Trophoblast cell (in vitro differentiated cells and primary cell): ENCODE measurements around the gene UBE2L5.

ENCODE experiments used
- DNase-seq, 2 donors: peaks; one replicate each; pipeline ENCODE4 v3.0.0-alpha.2; 2016
- H2AFZ ChIP-seq: 2 replicates; pipeline ENCODE4 v1.6.1; 2013; ENCODE audit warnings: low read length, moderate library complexity, mild to moderate bottlenecking; ENCODE audit not compliant: insufficient read depth, poor library complexity
- H2AK5ac ChIP-seq: 2 replicates; pipeline ENCODE4 v1.6.1; 2013; ENCODE audit warnings: mild to moderate bottlenecking, low read length
- H2BK120ac ChIP-seq: 2 replicates; pipeline ENCODE4 v1.6.1; 2013; ENCODE audit warnings: low read length, mild to moderate bottlenecking, moderate library complexity; ENCODE audit not compliant: insufficient read depth, poor library complexity
- H2BK12ac ChIP-seq: 2 replicates; pipeline ENCODE4 v1.6.1; 2013; ENCODE audit warnings: mild to moderate bottlenecking, low read length, moderate library complexity
- H2BK5ac ChIP-seq: 2 replicates; pipeline ENCODE4 v1.6.1; 2013; ENCODE audit warnings: low read length, low read depth, moderate library complexity, mild to moderate bottlenecking; ENCODE audit not compliant: poor library complexity
- H3K14ac ChIP-seq: 2 replicates; pipeline ENCODE4 v1.6.1; 2013; ENCODE audit warnings: mild to moderate bottlenecking, low read length
- H3K18ac ChIP-seq: 2 replicates; pipeline ENCODE4 v1.6.1; 2013; ENCODE audit warnings: mild to moderate bottlenecking, low read length
- H3K23ac ChIP-seq: 2 replicates; pipeline ENCODE4 v1.6.1; 2013; ENCODE audit warnings: low read length
- H3K27ac ChIP-seq: 2 replicates; pipeline ENCODE4 v1.5.1; 2013; ENCODE audit warnings: low read depth, mild to moderate bottlenecking, inconsistent platforms, low read length, moderate library complexity
- H3K27me3 ChIP-seq: 2 replicates; pipeline ENCODE4 v1.6.1; 2013; ENCODE audit warnings: inconsistent platforms, mild to moderate bottlenecking, low read length, moderate library complexity; ENCODE audit not compliant: insufficient read depth
- H3K36me3 ChIP-seq, 2 experiments: 1 replicate in 1 of 2; 2 replicates in 1 of 2; pipeline ENCODE4 v1.6.1; 2013; ENCODE audit warnings: low read length in 2 of 2, mild to moderate bottlenecking in 2 of 2, moderate library complexity in 1 of 2; ENCODE audit not compliant: insufficient read depth in 2 of 2, control insufficient read depth in 1 of 2
- H3K4ac ChIP-seq: 2 replicates; pipeline ENCODE4 v1.6.1; 2013; ENCODE audit warnings: low read depth, mild to moderate bottlenecking, low read length, moderate library complexity
- H3K4me1 ChIP-seq, 2 experiments: 1 replicate in 1 of 2; 2 replicates in 1 of 2; pipeline ENCODE4 v1.6.1; 2013; ENCODE audit warnings: low read length in 2 of 2, mild to moderate bottlenecking in 2 of 2, moderate library complexity in 1 of 2; ENCODE audit not compliant: insufficient read depth in 2 of 2, control insufficient read depth in 1 of 2
- H3K4me2 ChIP-seq: 2 replicates; pipeline ENCODE4 v1.6.1; 2013; ENCODE audit warnings: inconsistent platforms, mild to moderate bottlenecking, low read length, moderate library complexity
- H3K4me3 ChIP-seq: 2 replicates; pipeline ENCODE4 v1.5.1; 2013; ENCODE audit warnings: mild to moderate bottlenecking, low read depth, low read length, inconsistent platforms
- H3K79me1 ChIP-seq: one replicate; pipeline ENCODE4 v1.6.1; 2013; ENCODE audit warnings: low read length
- H3K79me2 ChIP-seq: 2 replicates; pipeline ENCODE4 v1.6.1; 2013; ENCODE audit warnings: low read length, mild to moderate bottlenecking; ENCODE audit not compliant: control insufficient read depth, insufficient read depth, poor library complexity
- H3K9ac ChIP-seq: 2 replicates; pipeline ENCODE4 v1.6.1; 2013; ENCODE audit warnings: mild to moderate bottlenecking, low read length
- H3K9me3 ChIP-seq: 2 replicates; pipeline ENCODE4 v1.6.1; 2013; ENCODE audit warnings: low read depth, mild to moderate bottlenecking, control low read depth, inconsistent platforms, low read length; ENCODE audit not compliant: insufficient read depth
- H4K12ac ChIP-seq: 2 replicates; pipeline ENCODE4 v1.6.1; 2013; ENCODE audit warnings: low read depth, mild to moderate bottlenecking, low read length, moderate library complexity
- H4K8ac ChIP-seq: 2 replicates; pipeline ENCODE4 v1.6.1; 2013; ENCODE audit warnings: low read depth, mild to moderate bottlenecking, low read length, moderate library complexity
- H4K91ac ChIP-seq: one replicate; pipeline ENCODE4 v1.6.1; 2013; ENCODE audit warnings: low read depth, mild to moderate bottlenecking, low read length, moderate library complexity
- WGBS: extraction: QIAGEN DNeasy Blood & Tissue Kit; methylation state at CpG from one replicate; pipeline ENCODE4 v1.1.7; 2013; ENCODE audit warnings: missing lambda C conversion rate; ENCODE audit not compliant: insufficient read length, insufficient coverage; ENCODE audit errors: extremely low coverage; 5-methylcytosine and 5-hydroxymethylcytosine counted together

Gene UBE2L5

GRCh38 chr13:30418717-30419459 lies 3.4 kb upstream of the UBE2L5 start:
- DNase-seq: no peak
- no peak overlapping the region for H2BK120ac ChIP-seq
- H3K79me2 ChIP-seq: no peaks in the 10 kb centered on the region
- H3K4me2 ChIP-seq: no peak overlapping the region
- H3K27me3 ChIP-seq: no peaks in the 10 kb centered on the region
- H2AK5ac ChIP-seq: no peak overlapping the region
- no peak overlapping the region for H3K4ac ChIP-seq
- H3K79me1 ChIP-seq: no peaks in the 10 kb centered on the region
- no peak overlapping the region for H4K8ac ChIP-seq
- WGBS: no CpG with 5 or more reads among the region's 9 CpGs
- H4K91ac ChIP-seq: no peak overlapping the region
- no peak overlapping the region for H3K23ac ChIP-seq
- no peaks in the 10 kb centered on the region for H3K36me3 ChIP-seq
- no peak overlapping the region for H3K9ac ChIP-seq
- H3K4me1 ChIP-seq: peaks cover 8% of the 10 kb centered on the region in 2 experiments
- H3K9me3 ChIP-seq: peaks cover 2% of the 10 kb centered on the region
- H3K14ac ChIP-seq: no peak overlapping the region
- no peak overlapping the region for H3K18ac ChIP-seq
- no peak overlapping the region for H2BK12ac ChIP-seq
- H3K4me3 ChIP-seq: no peak overlapping the region
- H3K27ac ChIP-seq: no peak overlapping the region
- no peak overlapping the region for H2AFZ ChIP-seq
- H2BK5ac ChIP-seq: no peak overlapping the region
- no peak overlapping the region for H4K12ac ChIP-seq

DNA sequence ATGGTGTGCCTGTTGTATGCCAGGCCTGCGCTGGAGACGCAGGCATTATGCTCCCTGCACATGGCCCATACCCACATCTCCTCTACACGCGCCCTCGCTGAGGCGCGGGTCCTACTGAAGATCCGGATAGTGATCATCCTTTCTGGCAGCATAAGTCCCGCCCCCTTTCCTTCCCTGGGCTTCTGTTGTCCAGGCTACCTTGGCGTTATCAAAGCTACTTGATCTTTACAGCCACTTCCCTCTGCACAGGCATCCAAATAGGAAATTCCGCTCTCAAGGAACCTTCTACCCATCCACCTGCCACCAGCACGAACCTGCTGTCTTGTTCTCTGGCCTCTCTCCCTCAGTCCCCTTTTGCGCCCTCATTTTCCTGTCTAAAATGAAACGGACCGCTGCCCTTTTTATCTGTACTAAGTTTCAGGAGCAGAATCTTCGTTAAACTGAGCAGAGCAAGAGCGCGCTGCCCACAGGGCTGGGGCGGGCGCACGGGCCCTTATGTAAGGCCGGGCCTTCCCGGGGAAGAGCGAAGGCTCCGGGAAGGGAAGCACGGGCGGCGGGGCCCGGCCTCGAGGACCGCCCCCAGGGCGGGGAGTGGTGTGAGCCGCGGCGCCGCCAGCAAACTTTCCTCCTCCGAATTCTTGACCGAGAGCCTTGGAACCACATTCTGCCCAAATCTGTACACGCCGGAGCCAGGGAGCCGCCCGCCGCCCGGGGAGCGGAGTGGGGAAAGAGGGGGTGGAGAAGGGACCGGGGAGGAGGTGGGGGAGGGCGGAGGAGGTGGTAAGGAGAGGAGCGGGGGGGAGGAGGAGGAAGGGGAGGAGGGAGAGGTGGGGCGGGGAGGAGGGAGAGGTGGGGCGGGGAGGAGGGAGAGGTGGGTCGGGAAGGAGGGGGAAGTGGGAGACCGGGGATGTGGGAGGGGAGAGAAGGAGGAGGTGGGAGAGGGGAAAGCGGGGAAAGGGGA lies 920 bp upstream of the UBE2L5 start:
- peak overlapping the region; percentile 71 for H3K18ac ChIP-seq
- peak overlapping the region; percentile 60 for H2BK12ac ChIP-seq
- peak overlapping the region; percentile 86 for H3K4me2 ChIP-seq
- no peak overlapping the region for H3K4ac ChIP-seq
- H2AFZ ChIP-seq: no peak overlapping the region
- H3K79me2 ChIP-seq: no peaks in the 10 kb centered on the region
- H3K79me1 ChIP-seq: no peaks in the 10 kb centered on the region
- peak overlapping the region; percentile 65 for H4K91ac ChIP-seq
- H3K4me1 ChIP-seq: peaks cover 8% of the 10 kb centered on the region in 2 experiments
- no peak overlapping the region for H4K12ac ChIP-seq
- peaks cover 2% of the 10 kb centered on the region for H3K9me3 ChIP-seq
- H3K36me3 ChIP-seq: no peaks in the 10 kb centered on the region
- peak overlapping the region; percentile 68 for H2BK120ac ChIP-seq
- H2AK5ac ChIP-seq: no peak overlapping the region
- H3K27ac ChIP-seq: peak overlapping the region; percentile 44
- DNase-seq: peak; percentile 87 to 88
- peak overlapping the region; percentile 73 for H3K14ac ChIP-seq
- H4K8ac ChIP-seq: peak overlapping the region; percentile 17
- H2BK5ac ChIP-seq: peak overlapping the region; percentile 19
- no peaks in the 10 kb centered on the region for H3K27me3 ChIP-seq
- H3K23ac ChIP-seq: no peak overlapping the region
- no peak overlapping the region for H3K9ac ChIP-seq
- peak overlapping the region; percentile 74 for H3K4me3 ChIP-seq
- no CpG with 5 or more reads among the region's 53 CpGs for WGBS

GRCh38 chr13:30423891-30424290 lies 1.6 kb downstream of the UBE2L5 start:
- no CpG with 5 or more reads among the region's 3 CpGs for WGBS
- H3K79me2 ChIP-seq: no peaks in the 10 kb centered on the region
- no peaks in the 10 kb centered on the region for H3K79me1 ChIP-seq
- H4K91ac ChIP-seq: no peak overlapping the region
- no peak for DNase-seq
- peaks cover 2% of the 10 kb centered on the region for H3K9me3 ChIP-seq
- no peak overlapping the region for H3K4me2 ChIP-seq
- no peak overlapping the region for H3K4ac ChIP-seq
- H2BK120ac ChIP-seq: no peak overlapping the region
- no peak overlapping the region for H2AK5ac ChIP-seq
- peaks cover 8% of the 10 kb centered on the region in 2 experiments for H3K4me1 ChIP-seq
- H3K36me3 ChIP-seq: no peaks in the 10 kb centered on the region
- no peak overlapping the region for H3K18ac ChIP-seq
- H4K8ac ChIP-seq: no peak overlapping the region
- no peak overlapping the region for H3K14ac ChIP-seq
- H3K27me3 ChIP-seq: no peaks in the 10 kb centered on the region
- H3K27ac ChIP-seq: no peak overlapping the region
- no peak overlapping the region for H2BK5ac ChIP-seq
- no peak overlapping the region for H2BK12ac ChIP-seq
- no peak overlapping the region for H4K12ac ChIP-seq
- H3K4me3 ChIP-seq: no peak overlapping the region
- no peak overlapping the region for H3K23ac ChIP-seq
- H3K9ac ChIP-seq: no peak overlapping the region
- no peak overlapping the region for H2AFZ ChIP-seq

GRCh38 chr13:30429235-30429634 lies 6.9 kb downstream of the UBE2L5 start:
- Histone ChIP-seq H3K9ac (no peak overlapping the region), H4K8ac (no peak overlapping the region), H3K27me3 (no peaks in the 10 kb centered on the region), H3K18ac (no peak overlapping the region), H3K4ac (no peak overlapping the region), H3K9me3 (no peaks in the 10 kb centered on the region), H2BK5ac (no peak overlapping the region), H3K23ac (no peak overlapping the region), H3K79me2 (no peaks in the 10 kb centered on the region), H3K14ac (no peak overlapping the region), H3K4me3 (no peak overlapping the region), H3K4me1 (peaks cover 5 to 11% of the 10 kb centered on the region in 2 experiments), H2AFZ (no peak overlapping the region), H2BK120ac (no peak overlapping the region), H4K12ac (no peak overlapping the region), H2BK12ac (peak overlapping the region; percentile 27), H3K27ac (no peak overlapping the region), H3K36me3 (no peaks in the 10 kb centered on the region), H2AK5ac (no peak overlapping the region), H4K91ac (peak overlapping the region; percentile 53), H3K79me1 (peaks cover 7% of the 10 kb centered on the region), H3K4me2 (no peak overlapping the region)
- no peak for DNase-seq
- no CpG with 5 or more reads among the region's 3 CpGs for WGBS
